H1 (cell line): ENCODE data around the gene INPP5A. TPM values are rescaled to one million over a fixed set of nuclear protein-coding genes. Genes with fewer than 3 reads are reported as not detected.

Experiments
- CTCF ChIA-PET: fragments of 300-600 bp; sonication (Branson Sonifier 250); formaldehyde crosslinking; loops from one replicate; lab custom pipeline; 2021; ENCODE audit not compliant: partially characterized antibody; lab: Charles Lee
- POLR2A ChIA-PET: fragments of 300-600 bp; sonication (Branson Sonifier 250); formaldehyde crosslinking; loops from one replicate; lab custom pipeline; 2021; ENCODE audit warnings: inconsistent platforms; ENCODE audit not compliant: partially characterized antibody; lab: Charles Lee
- DNase-seq, 2 experiments: peaks; one replicate each; pipeline versions ENCODE4 v3.0.0 to v3.0.0-alpha.2; 2010 to 2022; ENCODE audit warnings: low spot score in 2 of 2, low read depth in 1 of 2, mixed read lengths in 1 of 2
- FAIRE-seq: peaks from 2 replicates; lab custom pipeline; 2011; peaks lifted over from hg19 to GRCh38; lab: Jason Lieb, UNC
- H2AFZ ChIP-seq: 2 replicates; pipeline ENCODE4 v1.8.1; 2012; ENCODE audit warnings: low read length, inconsistent platforms
- H2AK5ac ChIP-seq: 2 replicates; pipeline ENCODE4 v1.6.1; 2013; ENCODE audit warnings: low read depth, low read length
- H2BK120ac ChIP-seq: replicated peaks from 2 replicates; pipeline ENCODE3; 2013; ENCODE audit warnings: low read depth, low read length, inconsistent platforms
- H2BK12ac ChIP-seq: 2 replicates; pipeline ENCODE4 v1.6.1; 2013; ENCODE audit warnings: low read depth, low read length
- H2BK15ac ChIP-seq: 2 replicates; pipeline ENCODE4 v1.6.1; 2013; ENCODE audit warnings: low read length
- H2BK20ac ChIP-seq: 2 replicates; pipeline ENCODE4 v1.6.1; 2013; ENCODE audit warnings: low read length
- H2BK5ac ChIP-seq: 2 replicates; pipeline ENCODE4 v1.6.1; 2013; ENCODE audit warnings: low read depth, low read length
- H3K14ac ChIP-seq: 2 replicates; pipeline ENCODE4 v1.6.1; 2013; ENCODE audit warnings: inconsistent platforms; ENCODE audit not compliant: insufficient read length
- H3K18ac ChIP-seq: 2 replicates; pipeline ENCODE4 v1.6.1; 2013; ENCODE audit warnings: low read length; ENCODE audit errors: extremely low read depth
- H3K23ac ChIP-seq: 2 replicates; pipeline ENCODE4 v1.6.1; 2013; ENCODE audit warnings: inconsistent platforms; ENCODE audit not compliant: insufficient read length
- H3K23me2 ChIP-seq: 2 replicates; pipeline ENCODE4 v1.6.1; 2013; ENCODE audit warnings: low read depth, low read length
- H3K27ac ChIP-seq: 2 replicates; pipeline ENCODE4 v1.6.1; 2011; ENCODE audit warnings: low read depth, low read length, inconsistent platforms
- H3K27me3 ChIP-seq, 4 experiments: replicated peaks in 1 of 4; 1 replicate in 1 of 4; 2 replicates in 3 of 4; pipeline versions ENCODE4 v1.6.1 to v1.8.1; 2011 to 2013; ENCODE audit warnings: low read length in 3 of 4, mild to moderate bottlenecking in 3 of 4, inconsistent platforms in 2 of 4, mixed read lengths in 2 of 4, moderate library complexity in 1 of 4; ENCODE audit not compliant: control insufficient read depth in 3 of 4, insufficient read depth in 3 of 4; ENCODE audit errors: extremely low read depth in 1 of 4
- H3K36me3 ChIP-seq, 4 experiments: 2 replicates each; pipeline versions ENCODE4 v1.6.1 to v1.8.1; 2011 to 2013; ENCODE audit warnings: mild to moderate bottlenecking in 4 of 4, low read length in 3 of 4, moderate library complexity in 2 of 4, control low read depth in 1 of 4, inconsistent platforms in 1 of 4; ENCODE audit not compliant: insufficient read depth in 4 of 4, control insufficient read depth in 2 of 4
- H3K4ac ChIP-seq: replicated peaks from 2 replicates; pipeline ENCODE3; 2013; ENCODE audit warnings: low read length, low read depth, mixed read lengths, inconsistent platforms; ENCODE audit not compliant: insufficient read length
- H3K4me1 ChIP-seq, 4 experiments: replicated peaks in 1 of 4; 1 replicate in 1 of 4; 2 replicates in 3 of 4; pipeline versions ENCODE4 v1.6.1 to v1.8.1; 2011 to 2013; ENCODE audit warnings: low read length in 3 of 4, inconsistent platforms in 2 of 4, mixed read lengths in 1 of 4; ENCODE audit not compliant: insufficient read depth in 4 of 4, control insufficient read depth in 3 of 4
- H3K4me2 ChIP-seq, 2 experiments: 2 replicates each; pipeline versions ENCODE4 v1.6.1 to v1.8.1; 2011 to 2013; ENCODE audit warnings: low read depth in 2 of 2, low read length in 2 of 2, control low read depth in 1 of 2, inconsistent platforms in 1 of 2, mild to moderate bottlenecking in 1 of 2; ENCODE audit not compliant: insufficient read depth in 1 of 2
- H3K4me3 ChIP-seq, 4 experiments: fragments of 200-600, 300-600 bp in 1 of 4; sonication (generic), shearing (Covaris generic), sonication (Bioruptor Twin) in 1 of 4; 2 replicates each; pipeline versions ENCODE4 v1.5.1 to v1.8.1; 2011 to 2016; ENCODE audit warnings: low read length in 4 of 4, low read depth in 3 of 4, control low read depth in 2 of 4, inconsistent platforms in 2 of 4, mild to moderate bottlenecking in 2 of 4, mixed read lengths in 1 of 4, moderate library complexity in 1 of 4; ENCODE audit not compliant: insufficient read depth in 2 of 4; ENCODE audit errors: extremely low read depth in 1 of 4
- H3K56ac ChIP-seq: replicated peaks from 2 replicates; pipeline ENCODE3; 2013; ENCODE audit warnings: low read depth, mild to moderate bottlenecking, mixed read lengths, low read length, inconsistent platforms; ENCODE audit not compliant: insufficient read length
- H3K79me1 ChIP-seq: 2 replicates; pipeline ENCODE4 v1.6.1; 2013; ENCODE audit warnings: low read depth, low read length, control low read depth
- H3K79me2 ChIP-seq, 2 experiments: 2 replicates each; pipeline versions ENCODE4 v1.6.1 to v1.8.1; 2012 to 2013; ENCODE audit warnings: low read length in 2 of 2, mild to moderate bottlenecking in 2 of 2, inconsistent platforms in 1 of 2; ENCODE audit not compliant: insufficient read depth in 2 of 2, control insufficient read depth in 1 of 2
- H3K9ac ChIP-seq, 4 experiments: replicated peaks in 1 of 4; 1 replicate in 1 of 4; 2 replicates in 3 of 4; pipeline versions ENCODE4 v1.6.1 to v1.8.1; 2011 to 2013; ENCODE audit warnings: low read depth in 3 of 4, low read length in 3 of 4, control low read depth in 2 of 4, mild to moderate bottlenecking in 2 of 4, moderate library complexity in 2 of 4, inconsistent platforms in 1 of 4; ENCODE audit errors: extremely low read depth in 1 of 4
- H3K9me3 ChIP-seq, 2 experiments: 2 replicates each; pipeline versions ENCODE4 v1.6.1 to v1.8.1; 2012 to 2013; ENCODE audit warnings: mild to moderate bottlenecking in 2 of 2, moderate library complexity in 2 of 2, control low read depth in 1 of 2, inconsistent platforms in 1 of 2, low read depth in 1 of 2, low read length in 1 of 2, mixed read lengths in 1 of 2; ENCODE audit not compliant: insufficient read depth in 2 of 2
- H4K20me1 ChIP-seq, 2 experiments: replicated peaks in 1 of 2; 2 replicates each; pipeline versions ENCODE3 to v1.8.1; 2011 to 2013; ENCODE audit warnings: inconsistent platforms in 2 of 2, low read length in 2 of 2, mild to moderate bottlenecking in 1 of 2; ENCODE audit not compliant: insufficient read depth in 2 of 2, control insufficient read depth in 1 of 2
- H4K5ac ChIP-seq: 2 replicates; pipeline ENCODE4 v1.6.1; 2013; ENCODE audit warnings: low read length, low read depth, mixed read lengths, inconsistent platforms; ENCODE audit not compliant: insufficient read length
- H4K8ac ChIP-seq: 2 replicates; pipeline ENCODE4 v1.8.0; 2013; ENCODE audit warnings: mild to moderate bottlenecking, moderate library complexity, low read length, inconsistent platforms; ENCODE audit not compliant: insufficient read depth; ENCODE audit errors: extremely low read depth
- H4K91ac ChIP-seq: replicated peaks from 2 replicates; pipeline ENCODE3; 2013; ENCODE audit warnings: low read length, mixed read lengths, inconsistent platforms; ENCODE audit not compliant: insufficient read length
- EGR1 ChIP-seq: IDR thresholded peaks from 2 replicates; pipeline ENCODE4 v1.6.1; 2011; ENCODE audit warnings: low read depth, low read length, borderline replicate concordance
- FOSL1 ChIP-seq: IDR thresholded peaks from 2 replicates; pipeline ENCODE4 v1.6.1; 2011; ENCODE audit warnings: mild to moderate bottlenecking, low read depth, low read length, moderate library complexity; ENCODE audit not compliant: insufficient read depth
- RBBP5 ChIP-seq: IDR thresholded peaks from 2 replicates; pipeline ENCODE4 v1.7.1; 2012; ENCODE audit warnings: low read depth, mild to moderate bottlenecking, inconsistent platforms, low read length, moderate library complexity, borderline replicate concordance
- RNF2 ChIP-seq: fragments of 200-900, 300-1000 bp; sonication (generic); IDR thresholded peaks from 2 replicates; pipeline ENCODE4 v1.7.1; 2016; ENCODE audit warnings: borderline replicate concordance, low read depth, mild to moderate bottlenecking, antibody characterized with exemption, low read length; ENCODE audit not compliant: poor library complexity, severe bottlenecking; ENCODE audit errors: missing control alignments
- SP1 ChIP-seq: IDR thresholded peaks from 2 replicates; pipeline ENCODE4 v1.6.1; 2011; ENCODE audit warnings: low read depth, low read length
- SP2 ChIP-seq: IDR thresholded peaks from 2 replicates; pipeline ENCODE4 v1.6.1; 2012; ENCODE audit warnings: mild to moderate bottlenecking, low read length, inconsistent platforms
- WGBS, 2 experiments: shearing (Covaris generic) in 1 of 2; methylation state at CpG; one replicate each; pipeline versions ENCODE4 v1.1.6 to v1.1.7; 2013 to 2015; ENCODE audit warnings: low lambda C conversion rate in 2 of 2, mixed read lengths in 2 of 2, inconsistent platforms in 1 of 2, low coverage in 1 of 2, missing lambda C conversion rate in 1 of 2; ENCODE audit not compliant: insufficient replicate concordance in 2 of 2, insufficient coverage in 1 of 2, insufficient read length in 1 of 2; ENCODE audit errors: extremely low coverage in 1 of 2, missing lambda C conversion rate in 1 of 2; 5-methylcytosine and 5-hydroxymethylcytosine counted together
- polyA plus RNA-seq, 7 experiments: library from polyadenylated mRNA; depleted of rRNA in 3 of 7; stranded (reverse) in 5 of 7; unstranded in 2 of 7; fragments of >200 nt in 5 of 7; fragments of 200-250 nt in 2 of 7; gene quantifications; 1 replicate in 5 of 7; 2 replicates in 1 of 7; 4 replicates in 1 of 7; pipeline versions ENCODE4 v1.2.1 to v1.2.3, GENCODE V29; 2011 to 2013; ENCODE audit warnings: missing spikeins in 2 of 7, mixed read lengths in 2 of 7
- total RNA-seq: library from RNA; stranded (reverse); fragmentation: NEBNext Ultra II Directional; extraction: Animal tissue kit (Norgen Biotek cat#: 25700); gene quantifications from 2 replicates; pipeline ENCODE4 v1.2.1, GENCODE V29; 2021

INPP5A gene
- total and polyA plus RNA-seq, 2 of the 8 experiments (the other 6 are each of a cell fraction or from before 2014, with no cell fraction given), result 19.7 to 27.5 TPM

- H2AFZ ChIP-seq, result no peak overlapping the region
- H3K4ac ChIP-seq, result no peak overlapping the region
- no peak overlapping the region for H3K23ac ChIP-seq
- WGBS, 2 experiments, result 82% methylated on average over 6 of the region's 6 CpGs; no CpG with 5 or more reads in 1 of the 2 experiments
- no peaks in the 10 kb centered on the region for H3K79me1 ChIP-seq
- no peak overlapping the region for H2BK120ac ChIP-seq
- TF ChIP-seq SP1 (no peak), SP2 (no peak), FOSL1 (no peak), RNF2 (no peak), RBBP5 (no peak), EGR1 (no peak)
- H3K27me3 ChIP-seq, result no peaks in the 10 kb centered on the region; a peak in 1 of 7 replicates
- no peak overlapping the region for H2BK20ac ChIP-seq
- no peak overlapping the region for H3K4me3 ChIP-seq
- H3K18ac ChIP-seq, result no peak overlapping the region
- DNase-seq, result no peak
- H2BK15ac ChIP-seq, result no peak overlapping the region
- H4K5ac ChIP-seq, result no peak overlapping the region
- no peak overlapping the region for H2AK5ac ChIP-seq
- no peak overlapping the region for H2BK5ac ChIP-seq
- no peak overlapping the region for H3K14ac ChIP-seq
- H3K56ac ChIP-seq, result no peak overlapping the region
- H3K79me2 ChIP-seq, result no peaks in the 10 kb centered on the region
- H3K4me2 ChIP-seq, result no peak overlapping the region
- H3K23me2 ChIP-seq, result no peaks in the 10 kb centered on the region
- FAIRE-seq, result no peak
- H3K27ac ChIP-seq, result no peak overlapping the region
- H3K9me3 ChIP-seq, result peaks cover 16 to 25% of the 10 kb centered on the region in 2 experiments
- POLR2A ChIA-PET, result no interaction called here
- H3K9ac ChIP-seq, result no peak overlapping the region
- H2BK12ac ChIP-seq, result no peak overlapping the region
- H3K4me1 ChIP-seq, result no peaks in the 10 kb centered on the region
- peaks cover 0 to 2% of the 10 kb centered on the region in 2 experiments for H4K20me1 ChIP-seq
- CTCF ChIA-PET, result no interaction called here
- H3K36me3 ChIP-seq, result no peaks in the 10 kb centered on the region
- H4K8ac ChIP-seq, result no peak overlapping the region
- H4K91ac ChIP-seq, result no peak overlapping the region
These were observed 65.0 kb downstream of the INPP5A start for GRCh38 chr10:132602614-132603013.
